AG04449 (cell line): ENCODE data around the gene ADO.

ENCODE experiments used
- CTCF ChIA-PET: fragments of 350-600 bp; formaldehyde crosslinking; extraction: SDS; loops from one replicate; lab custom pipeline; 2021; ENCODE audit warnings: antibody characterized with exemption; lab: Yijun Ruan, JAX
- POLR2A ChIA-PET: fragments of 400-600, 350-600 bp; formaldehyde crosslinking; extraction: SDS; loops from one replicate; lab custom pipeline; 2020; ENCODE audit warnings: antibody characterized with exemption, inconsistent platforms; lab: Yijun Ruan, JAX
- DNase-seq: peaks from one replicate; pipeline ENCODE4 v3.0.0-alpha.2; 2010; ENCODE audit warnings: low read depth, low spot score
- H3K4me3 ChIP-seq: 2 replicates; pipeline ENCODE4 v1.5.1; 2011; ENCODE audit warnings: low read depth, mild to moderate bottlenecking, control low read depth, low read length
- CTCF ChIP-seq: IDR thresholded peaks from one replicate; pipeline ENCODE4 v1.5.1; 2011; ENCODE audit warnings: mild to moderate bottlenecking, moderate library complexity, low read length, control low read depth, inconsistent platforms; ENCODE audit not compliant: insufficient read depth; ENCODE audit errors: missing control alignments

The ADO gene

DNA sequence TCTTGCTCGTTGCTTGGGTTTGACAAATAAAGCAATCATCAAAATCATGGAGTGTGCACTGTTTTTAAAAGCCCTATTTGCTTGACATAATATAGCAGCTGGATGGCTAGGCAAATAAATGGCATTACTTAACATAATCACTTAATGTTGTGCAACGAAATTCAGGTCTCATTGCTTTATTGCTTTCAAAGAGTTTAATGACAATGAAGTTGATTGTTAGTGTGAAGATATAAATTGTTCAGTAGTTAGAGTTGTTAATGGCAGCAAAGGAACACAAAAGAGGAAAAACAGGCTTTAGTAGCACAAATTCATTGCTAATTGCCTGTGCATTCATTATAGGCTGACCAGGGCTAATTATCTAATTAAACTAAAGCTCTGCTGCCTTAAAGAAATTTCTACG is 7.6 kb upstream of the ADO start:
- no peak overlapping the region for H3K4me3 ChIP-seq

GRCh38 chr10:62801871-62802270 is 2.6 kb upstream of the ADO start:
- no peak for DNase-seq
- ChIA-PET POLR2A (no interaction called here), CTCF (no interaction called here)
- no peak overlapping the region for H3K4me3 ChIP-seq
- no peak for TF ChIP-seq CTCF

More for the DNA sequence above, 7.6 kb upstream of the ADO start:
- no peak for TF ChIP-seq CTCF
- POLR2A ChIA-PET, result no interaction called here
- CTCF ChIA-PET, result interaction anchor here (1.5 kb wide), 1 partner anchor 11 kb away, joined by 4 read pairs; no protein-coding TSS in a partner anchor
- no peak for DNase-seq

DNA sequence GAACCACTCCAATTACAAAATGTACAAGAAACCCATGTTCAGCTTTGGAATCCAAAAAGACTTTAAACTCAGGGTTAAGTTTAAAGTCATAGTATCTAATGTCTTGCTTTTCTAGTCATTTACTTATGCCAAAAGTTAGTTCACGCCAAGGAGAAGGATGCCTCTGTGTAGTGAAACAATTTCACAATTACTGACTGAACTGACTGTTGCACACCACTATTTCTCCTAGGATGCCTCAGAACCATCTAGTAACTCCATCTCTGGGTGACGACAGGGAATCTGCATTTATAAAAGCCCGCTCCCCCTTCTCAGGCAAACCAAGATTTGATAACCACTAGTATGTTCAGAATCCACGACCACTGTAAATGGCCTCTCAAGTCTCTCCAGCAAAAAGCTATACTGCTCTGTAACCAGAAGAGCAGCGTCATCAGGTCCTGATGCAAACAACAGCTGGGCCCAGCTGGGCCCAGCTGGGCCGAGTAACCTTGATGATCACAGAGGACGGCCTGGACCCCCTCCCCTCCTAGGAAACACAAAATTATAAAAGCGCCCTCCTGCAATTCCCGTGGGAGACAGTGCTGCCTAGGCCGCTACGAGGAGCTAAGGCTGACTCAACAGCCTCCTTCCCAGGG is 680 bp upstream of the ADO start:
- DNase-seq, result no peak
- ChIA-PET CTCF (interaction anchor here (0.7 to 3.2 kb wide), 7 partner anchors 10 to 365 kb away, joined by 3 to 15 read pairs (median 4); no protein-coding TSS in a partner anchor), POLR2A (interaction anchor here (0.8 to 1.0 kb wide), 4 partner anchors 13 to 189 kb away, joined by 3 to 5 read pairs (median 4); partner anchors contain the start of gene EGR2)
- peak overlapping the region; percentile 92 for H3K4me3 ChIP-seq
- TF ChIP-seq CTCF, result no peak

- H3K4me3 ChIP-seq, result peak overlapping the region; percentile 92
- no peak for TF ChIP-seq CTCF
- DNase-seq, result no peak
- POLR2A ChIA-PET, result interaction anchor here (1.0 to 1.3 kb wide), 2 partner anchors 12 to 228 kb away, joined by 3 read pairs; no protein-coding TSS in a partner anchor
- CTCF ChIA-PET, result interaction anchor here (0.9 to 3.2 kb wide), 7 partner anchors 12 to 368 kb away, joined by 3 to 30 read pairs (median 4); partner anchors contain the start of gene EGR2
These were observed 945 bp downstream of the ADO start for GRCh38 chr10:62805231-62806099.

DNA sequence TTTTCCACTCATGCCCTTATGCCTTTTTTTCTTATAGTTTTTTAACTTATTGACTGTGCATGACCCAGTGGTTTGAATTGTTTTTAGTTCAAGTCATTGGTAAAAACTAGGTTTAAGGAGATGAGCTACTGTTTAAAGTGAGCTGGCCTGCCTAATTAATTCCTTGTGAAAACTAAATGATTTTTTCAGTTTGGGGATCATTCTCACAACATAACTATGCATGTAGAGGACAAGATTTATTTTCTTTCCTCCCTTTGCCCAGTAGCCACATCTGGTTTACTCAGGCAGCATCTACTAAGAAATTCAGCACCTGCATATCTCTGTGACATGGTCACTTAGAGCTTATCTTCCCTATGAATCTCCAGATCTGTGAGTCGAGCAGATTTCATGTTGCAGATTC is 1.7 kb downstream of the ADO start:
- H3K4me3 ChIP-seq, result peak overlapping the region; percentile 92
- POLR2A ChIA-PET, result interaction anchor here (1.0 to 1.3 kb wide), 2 partner anchors 11 to 229 kb away, joined by 3 read pairs; no protein-coding TSS in a partner anchor
- DNase-seq, result no peak
- CTCF ChIA-PET, result interaction anchor here (0.7 to 3.1 kb wide), 9 partner anchors 11 to 368 kb away, joined by 3 to 30 read pairs (median 3); partner anchors contain the start of gene EGR2
- no peak for TF ChIP-seq CTCF
